ENCODE results near the gene PDIA5.

The PDIA5 gene

DNA sequence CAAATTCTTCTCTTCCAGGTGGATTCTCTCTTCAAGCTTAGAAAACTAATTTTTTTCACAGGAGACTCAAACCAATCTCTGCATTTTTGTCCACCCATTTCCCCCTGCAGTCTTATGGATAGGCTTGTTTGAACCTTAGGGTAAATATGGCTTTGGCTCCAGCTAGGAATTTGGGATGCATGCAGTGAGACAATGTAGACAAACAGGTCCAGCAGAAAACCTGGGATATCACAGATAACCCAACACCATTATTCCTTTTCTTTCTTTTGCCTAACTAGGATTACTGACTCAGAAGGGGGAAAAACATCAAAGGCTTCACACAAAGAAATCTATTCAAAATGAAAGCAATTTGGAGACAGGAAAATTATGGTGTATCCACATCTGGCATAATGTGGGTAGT lies 28.1 kb upstream of the PDIA5 start:
- Histone ChIP-seq H3K27ac (ENCODE audit: low read depth, low read length, poor library complexity, severe bottlenecking) (no peak overlapping the region), H3K4me2 (ENCODE audit: low read length) (no peak overlapping the region), H3K79me2 (ENCODE audit: insufficient read depth, low read length) (no peaks in the 10 kb centered on the region), H3K4me3 (ENCODE audit: low read depth, low read length, poor library complexity, severe bottlenecking) (no peak overlapping the region), H4K20me1 (ENCODE audit: insufficient read depth, low read length) (no peaks in the 10 kb centered on the region), H3K36me3 (ENCODE audit: insufficient read depth, low read length) (no peaks in the 10 kb centered on the region), H3K9ac (ENCODE audit: low read length) (no peak overlapping the region), H3K9me3 (ENCODE audit: low read length) (no peaks in the 10 kb centered on the region), H3K27me3 (ENCODE audit: insufficient read depth, low read length) (no peaks in the 10 kb centered on the region; the same call in 1 of the 2 replicates), H3K4me1 (ENCODE audit: insufficient read depth, low read length, severe bottlenecking) (no peaks in the 10 kb centered on the region), H3K9me2 (ENCODE audit: low read depth, low read length) (no peaks in the 10 kb centered on the region), H3F3A (ENCODE audit: insufficient read depth, low read length) (no peaks in the 10 kb centered on the region), H2AFZ (ENCODE audit: low read length) (no peak overlapping the region)
- TF ChIP-seq EZH2 (IDR thresholded peaks at IDR 0.05; ENCODE audit: borderline replicate concordance, low read length) (no peak), CTCF (IDR thresholded peaks at IDR 0.05; ENCODE audit: low read length) (no peak)

DNA sequence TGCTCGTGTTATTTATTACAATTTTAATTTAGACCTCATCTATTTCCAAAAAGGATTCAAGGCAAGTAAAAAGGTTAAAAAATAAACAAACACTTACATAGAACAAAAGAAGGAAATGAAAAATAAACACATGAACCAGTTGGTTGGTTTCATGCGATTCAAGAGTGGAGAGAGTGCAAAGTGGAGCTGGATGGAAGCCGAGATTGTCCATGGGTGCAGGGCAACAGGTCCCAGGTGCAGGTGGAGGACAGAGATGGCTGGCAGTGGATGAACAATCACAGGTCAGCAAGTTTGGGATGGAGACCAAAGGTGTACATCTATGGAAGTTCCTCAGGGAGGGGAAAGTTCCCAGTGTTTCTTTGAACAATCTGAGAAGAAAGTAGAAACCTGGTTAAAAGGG lies 27.6 kb upstream of the PDIA5 start:
- Histone ChIP-seq H3K79me2 (ENCODE audit: insufficient read depth, low read length) (no peaks in the 10 kb centered on the region), H3F3A (ENCODE audit: insufficient read depth, low read length) (no peaks in the 10 kb centered on the region), H3K27me3 (ENCODE audit: insufficient read depth, low read length) (no peaks in the 10 kb centered on the region; the same call in 1 of the 2 replicates), H3K9me3 (ENCODE audit: low read length) (no peaks in the 10 kb centered on the region), H3K36me3 (ENCODE audit: insufficient read depth, low read length) (no peaks in the 10 kb centered on the region), H3K9me2 (ENCODE audit: low read depth, low read length) (no peaks in the 10 kb centered on the region), H4K20me1 (ENCODE audit: insufficient read depth, low read length) (no peaks in the 10 kb centered on the region), H3K9ac (ENCODE audit: low read length) (no peak overlapping the region), H3K4me1 (ENCODE audit: insufficient read depth, low read length, severe bottlenecking) (no peaks in the 10 kb centered on the region), H3K4me2 (ENCODE audit: low read length) (no peak overlapping the region), H3K27ac (ENCODE audit: low read depth, low read length, poor library complexity, severe bottlenecking) (no peak overlapping the region), H3K4me3 (ENCODE audit: low read depth, low read length, poor library complexity, severe bottlenecking) (no peak overlapping the region), H2AFZ (ENCODE audit: low read length) (no peak overlapping the region)
- no peak for TF ChIP-seq CTCF (IDR thresholded peaks at IDR 0.05; ENCODE audit: low read length)
- no peak for TF ChIP-seq EZH2 (IDR thresholded peaks at IDR 0.05; ENCODE audit: borderline replicate concordance, low read length)

GRCh38 chr3:123042413-123042812 lies 24.4 kb upstream of the PDIA5 start:
- Histone ChIP-seq H3K27me3 (ENCODE audit: insufficient read depth, low read length) (no peaks in the 10 kb centered on the region; the same call in 1 of the 2 replicates), H3K36me3 (ENCODE audit: insufficient read depth, low read length) (no peaks in the 10 kb centered on the region), H2AFZ (ENCODE audit: low read length) (no peak overlapping the region), H3K27ac (ENCODE audit: low read depth, low read length, poor library complexity, severe bottlenecking) (no peak overlapping the region), H3K4me1 (ENCODE audit: insufficient read depth, low read length, severe bottlenecking) (no peaks in the 10 kb centered on the region), H3K79me2 (ENCODE audit: insufficient read depth, low read length) (no peaks in the 10 kb centered on the region), H3K9me3 (ENCODE audit: low read length) (no peaks in the 10 kb centered on the region), H4K20me1 (ENCODE audit: insufficient read depth, low read length) (no peaks in the 10 kb centered on the region), H3K4me3 (ENCODE audit: low read depth, low read length, poor library complexity, severe bottlenecking) (no peak overlapping the region), H3K9me2 (ENCODE audit: low read depth, low read length) (no peaks in the 10 kb centered on the region), H3K9ac (ENCODE audit: low read length) (no peak overlapping the region), H3F3A (ENCODE audit: insufficient read depth, low read length) (no peaks in the 10 kb centered on the region), H3K4me2 (ENCODE audit: low read length) (no peak overlapping the region)
- TF ChIP-seq EZH2 (IDR thresholded peaks at IDR 0.05; ENCODE audit: borderline replicate concordance, low read length), result no peak
- TF ChIP-seq CTCF (IDR thresholded peaks at IDR 0.05; ENCODE audit: low read length), result no peak
